Tibial nerve (tissue), 4 donors: ENCODE results near the gene TRAF5. TPM values are rescaled to one million over a fixed set of nuclear protein-coding genes. Genes with fewer than 3 reads are reported as not detected.

Experiments used
- DNase-seq, 2 donors: peaks; one replicate each; pipeline ENCODE4 v3.0.0-alpha.2; 2019; ENCODE audit warnings: low spot score in 2 of 2
- H3K27ac ChIP-seq, 4 donors: fragments of 200-600 bp; sonication (generic) in 3 of 4; one replicate each; pipeline ENCODE4 v1.5.1; 2017 to 2019; ENCODE audit warnings: mild to moderate bottlenecking in 1 of 4
- H3K27me3 ChIP-seq, 2 donors: fragments of 200-600 bp; sonication (generic) in 1 of 2; one replicate each; pipeline versions ENCODE4 v1.5.1 to v1.6.0; 2017 to 2019
- H3K36me3 ChIP-seq, 3 donors: fragments of 200-600 bp; sonication (generic); one replicate each; pipeline ENCODE4 v1.5.1; 2018 to 2019
- H3K4me1 ChIP-seq, 4 donors: fragments of 200-600 bp; sonication (generic) in 3 of 4; one replicate each; pipeline ENCODE4 v1.5.1; 2017 to 2019
- H3K4me3 ChIP-seq, 4 donors: fragments of 200-600 bp; sonication (generic) in 3 of 4; one replicate each; pipeline ENCODE4 v1.5.1; 2017 to 2019; ENCODE audit warnings: mild to moderate bottlenecking in 1 of 4, moderate library complexity in 1 of 4
- H3K9me3 ChIP-seq, 4 donors: fragments of 200-600 bp; sonication (generic) in 3 of 4; one replicate each; pipeline ENCODE4 v1.5.1; 2017 to 2019
- CTCF ChIP-seq, 5 experiments: fragments of 200-600 bp in 3 of 5; fragments of 450-650 bp in 2 of 5; sonication (generic) in 3 of 5; IDR thresholded peaks; one replicate each; pipeline ENCODE4 v1.5.1; 2016 to 2019; ENCODE audit warnings: antibody characterized with exemption in 5 of 5, mild to moderate bottlenecking in 3 of 5, moderate library complexity in 2 of 5
- EP300 ChIP-seq, 2 donors: sonication (generic); formaldehyde crosslinking; IDR thresholded peaks; one replicate each; pipeline ENCODE4 v1.6.1; 2017; ENCODE audit warnings: antibody characterized with exemption in 2 of 2, mild to moderate bottlenecking in 1 of 2
- POLR2A ChIP-seq, 2 donors: fragments of 450-650 bp; IDR thresholded peaks; one replicate each; pipeline ENCODE4 v1.6.1; 2017; ENCODE audit warnings: antibody characterized with exemption in 2 of 2, mild to moderate bottlenecking in 2 of 2, moderate library complexity in 2 of 2
- WGBS, 2 donors: methylation state at CpG; one replicate each; pipeline ENCODE4 v1.1.5; 2018; 5-methylcytosine and 5-hydroxymethylcytosine counted together
- total RNA-seq, 4 donors: library from RNA; depleted of rRNA; stranded (reverse); fragments of >200 nt; gene quantifications; one replicate each; pipeline ENCODE4 v1.1.0, GENCODE V29; 2016

The TRAF5 gene
- total RNA-seq, 4 donors from 2014 or later = 12.0 to 18.6 (median 15.6) TPM

- no peak for TF ChIP-seq EP300 (IDR thresholded peaks at IDR 0.05)
- TF ChIP-seq CTCF (IDR thresholded peaks at IDR 0.05) = no peak
- TF ChIP-seq POLR2A (IDR thresholded peaks at IDR 0.05) = no peak
- WGBS, 2 donors = 90% methylated on average over 4 of the region's 4 CpGs
- Histone ChIP-seq H3K4me1 (no peaks in the 10 kb centered on the region), H3K36me3 (peaks cover 0 to 32% (median 0%) of the 10 kb centered on the region in 3 donors), H3K27me3 (no peaks in the 10 kb centered on the region), H3K27ac (no peak overlapping the region), H3K4me3 (no peak overlapping the region), H3K9me3 (no peaks in the 10 kb centered on the region)
- no peak for DNase-seq
Observed at GRCh38 chr1:211372463-211372862, 45.8 kb downstream of the TRAF5 start.

GRCh38 chr1:211375146-211375818 lies 48.6 kb downstream of the TRAF5 start:
- DNase-seq = no peak
- 52 to 63% methylated on average over 5 of the region's 5 CpGs for WGBS, 2 donors
- H3K9me3 ChIP-seq = no peaks in the 10 kb centered on the region
- H3K27me3 ChIP-seq = no peaks in the 10 kb centered on the region
- H3K36me3 ChIP-seq = peaks cover 0 to 14% (median 0%) of the 10 kb centered on the region in 3 donors
- H3K27ac ChIP-seq = no peak overlapping the region
- H3K4me3 ChIP-seq = no peak overlapping the region
- TF ChIP-seq CTCF (IDR thresholded peaks at IDR 0.05) = no peak
- no peak for TF ChIP-seq POLR2A (IDR thresholded peaks at IDR 0.05)
- TF ChIP-seq EP300 (IDR thresholded peaks at IDR 0.05) = no peak
- H3K4me1 ChIP-seq = peaks cover 0 to 3% (median 0%) of the 10 kb centered on the region in 4 donors

- no peaks in the 10 kb centered on the region for H3K27me3 ChIP-seq
- 44 to 66% methylated on average over 2 of the region's 2 CpGs for WGBS, 2 donors
- TF ChIP-seq CTCF (IDR thresholded peaks at IDR 0.05) (no peak), POLR2A (IDR thresholded peaks at IDR 0.05) (no peak), EP300 (IDR thresholded peaks at IDR 0.05) (no peak)
- no peak overlapping the region for H3K4me3 ChIP-seq
- no peak for DNase-seq
- no peak overlapping the region for H3K27ac ChIP-seq
- H3K9me3 ChIP-seq = no peaks in the 10 kb centered on the region
- H3K36me3 ChIP-seq = peaks cover 0 to 14% (median 0%) of the 10 kb centered on the region in 3 donors
- peaks cover 0 to 3% (median 0%) of the 10 kb centered on the region in 4 donors for H3K4me1 ChIP-seq
Observed at GRCh38 chr1:211375949-211376348, 49.3 kb downstream of the TRAF5 start.

GRCh38 chr1:211376807-211377470 lies 50.3 kb downstream of the TRAF5 start:
- peaks cover 0 to 14% (median 0%) of the 10 kb centered on the region in 3 donors for H3K36me3 ChIP-seq
- H3K27me3 ChIP-seq = no peaks in the 10 kb centered on the region
- H3K27ac ChIP-seq = no peak overlapping the region
- H3K4me1 ChIP-seq = peaks cover 0 to 9% (median 3%) of the 10 kb centered on the region in 4 donors
- no peaks in the 10 kb centered on the region for H3K9me3 ChIP-seq
- TF ChIP-seq CTCF (IDR thresholded peaks at IDR 0.05) = no peak
- TF ChIP-seq POLR2A (IDR thresholded peaks at IDR 0.05) = no peak
- no peak for TF ChIP-seq EP300 (IDR thresholded peaks at IDR 0.05)
- no peak for DNase-seq
- WGBS, 2 donors = 79 to 88% methylated on average over 4 of the region's 4 CpGs
- H3K4me3 ChIP-seq = no peak overlapping the region
